ENCODE measurements around the gene RGS7BP. TPM values are rescaled to one million over a fixed set of nuclear protein-coding genes. Genes with fewer than 3 reads are reported as not detected.

Gene RGS7BP
- total RNA-seq, 1 donor from 2014 or later, result not detected

DNA sequence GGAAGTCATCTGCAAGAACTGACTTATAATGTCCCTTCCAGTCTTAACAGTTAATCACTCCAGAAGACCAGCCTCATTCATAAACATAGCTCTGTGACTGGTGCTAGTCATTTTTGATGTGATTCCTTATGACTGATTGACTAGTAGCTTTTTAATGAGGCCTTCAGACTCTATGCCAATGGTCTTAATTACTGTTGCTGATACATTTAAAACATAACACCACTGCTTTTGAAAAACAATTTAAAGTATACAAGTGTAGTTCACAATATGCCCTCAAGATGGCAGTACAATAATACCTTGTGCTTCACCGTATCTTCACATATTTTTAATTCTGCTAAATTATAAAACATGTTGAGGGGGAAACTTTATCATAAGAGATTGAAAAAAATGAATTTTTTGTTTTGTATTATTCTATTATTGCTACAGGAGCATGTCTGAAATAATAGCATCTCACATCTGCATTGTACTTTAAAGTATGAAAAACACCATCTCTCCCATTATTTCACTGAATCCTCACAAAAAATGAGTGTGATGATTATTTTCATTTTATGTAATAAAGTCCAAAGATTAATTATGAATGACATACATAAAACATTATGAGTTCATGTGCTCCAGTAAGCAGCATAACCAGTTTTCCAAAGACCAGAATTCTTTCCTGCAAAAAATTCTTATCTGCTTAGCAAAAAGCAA lies 129.3 kb downstream of the RGS7BP start:
- Mint-ChIP-seq H3K36me3 (ENCODE audit: unreplicated experiment) (no peaks in the 10 kb centered on the region), H3K9me3 (ENCODE audit: unreplicated experiment) (no peaks in the 10 kb centered on the region), H3K4me1 (ENCODE audit: unreplicated experiment) (peaks cover 2% of the 10 kb centered on the region), H3K27me3 (ENCODE audit: unreplicated experiment) (peaks cover 35% of the 10 kb centered on the region), H3K4me3 (ENCODE audit: unreplicated experiment) (no peak overlapping the region), H3K27ac (ENCODE audit: unreplicated experiment) (no peak overlapping the region)
- no peak for DNase-seq (ENCODE audit: extremely low spot score, unreplicated experiment)
- TF ChIP-seq, protein P1, sequence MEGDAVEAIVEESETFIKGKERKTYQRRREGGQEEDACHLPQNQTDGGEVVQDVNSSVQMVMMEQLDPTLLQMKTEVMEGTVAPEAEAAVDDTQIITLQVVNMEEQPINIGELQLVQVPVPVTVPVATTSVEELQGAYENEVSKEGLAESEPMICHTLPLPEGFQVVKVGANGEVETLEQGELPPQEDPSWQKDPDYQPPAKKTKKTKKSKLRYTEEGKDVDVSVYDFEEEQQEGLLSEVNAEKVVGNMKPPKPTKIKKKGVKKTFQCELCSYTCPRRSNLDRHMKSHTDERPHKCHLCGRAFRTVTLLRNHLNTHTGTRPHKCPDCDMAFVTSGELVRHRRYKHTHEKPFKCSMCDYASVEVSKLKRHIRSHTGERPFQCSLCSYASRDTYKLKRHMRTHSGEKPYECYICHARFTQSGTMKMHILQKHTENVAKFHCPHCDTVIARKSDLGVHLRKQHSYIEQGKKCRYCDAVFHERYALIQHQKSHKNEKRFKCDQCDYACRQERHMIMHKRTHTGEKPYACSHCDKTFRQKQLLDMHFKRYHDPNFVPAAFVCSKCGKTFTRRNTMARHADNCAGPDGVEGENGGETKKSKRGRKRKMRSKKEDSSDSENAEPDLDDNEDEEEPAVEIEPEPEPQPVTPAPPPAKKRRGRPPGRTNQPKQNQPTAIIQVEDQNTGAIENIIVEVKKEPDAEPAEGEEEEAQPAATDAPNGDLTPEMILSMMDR (IDR thresholded peaks at IDR 0.05), result peak; percentile 79

DNA sequence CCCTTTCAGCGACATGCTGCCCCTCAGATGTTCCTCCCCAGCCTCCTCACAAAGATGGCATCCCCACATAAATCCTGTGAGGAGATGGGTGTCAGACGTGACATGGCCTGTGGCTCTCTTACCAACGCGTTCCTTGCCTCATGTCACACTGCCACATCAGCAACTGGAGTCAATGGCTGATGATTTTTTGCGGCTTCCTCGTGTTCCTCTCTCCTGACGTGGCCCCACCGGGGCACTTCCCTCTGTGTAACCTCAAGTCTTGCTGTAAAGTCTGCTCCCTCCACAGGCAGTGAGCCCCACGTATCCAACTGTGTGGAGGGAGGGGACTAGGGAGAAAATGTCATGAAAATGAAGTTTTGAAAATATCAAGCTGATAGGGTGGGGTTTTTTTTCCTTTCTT lies 131.3 kb downstream of the RGS7BP start:
- Mint-ChIP-seq H3K4me1 (ENCODE audit: unreplicated experiment) (peaks cover 2% of the 10 kb centered on the region), H3K36me3 (ENCODE audit: unreplicated experiment) (no peaks in the 10 kb centered on the region), H3K9me3 (ENCODE audit: unreplicated experiment) (no peaks in the 10 kb centered on the region), H3K4me3 (ENCODE audit: unreplicated experiment) (no peak overlapping the region), H3K27me3 (ENCODE audit: unreplicated experiment) (peaks cover 35% of the 10 kb centered on the region), H3K27ac (ENCODE audit: unreplicated experiment) (no peak overlapping the region)
- DNase-seq (ENCODE audit: extremely low spot score, unreplicated experiment), result no peak
- TF ChIP-seq, protein P1 (IDR thresholded peaks at IDR 0.05), result no peak

DNA sequence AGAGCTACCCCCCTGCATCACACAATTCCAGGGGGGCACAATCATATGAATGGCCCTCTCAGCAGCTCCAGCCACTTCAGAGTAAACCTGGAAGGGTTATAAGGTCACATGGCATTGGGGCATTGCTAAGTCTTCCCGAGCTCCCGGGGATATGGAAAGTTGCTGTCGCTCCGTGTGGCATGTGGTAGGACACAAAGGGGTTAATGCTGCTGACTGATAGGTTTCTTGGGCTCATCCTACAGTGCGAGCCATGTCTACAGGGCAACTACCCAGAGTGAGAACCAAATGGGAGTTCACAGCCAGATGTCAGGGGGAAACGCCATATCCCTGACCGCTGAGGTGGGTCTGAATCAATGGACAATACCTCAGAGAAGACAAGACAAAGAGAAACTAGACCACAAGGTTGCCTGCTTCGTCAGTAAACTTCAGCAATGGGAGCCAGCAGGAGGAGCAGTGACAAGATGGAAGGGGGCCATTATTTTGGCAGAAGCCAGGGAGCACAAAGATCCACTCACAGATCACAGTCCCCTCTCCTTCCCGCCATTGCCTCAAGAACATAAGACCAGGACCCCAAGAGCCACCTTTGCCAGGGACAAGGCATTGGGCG lies 132.1 kb downstream of the RGS7BP start:
- no peak overlapping the region for H3K4me3 Mint-ChIP-seq (ENCODE audit: unreplicated experiment)
- peaks cover 35% of the 10 kb centered on the region for H3K27me3 Mint-ChIP-seq (ENCODE audit: unreplicated experiment)
- no peaks in the 10 kb centered on the region for H3K9me3 Mint-ChIP-seq (ENCODE audit: unreplicated experiment)
- TF ChIP-seq, protein P1 (IDR thresholded peaks at IDR 0.05), result no peak
- peaks cover 2% of the 10 kb centered on the region for H3K4me1 Mint-ChIP-seq (ENCODE audit: unreplicated experiment)
- no peaks in the 10 kb centered on the region for H3K36me3 Mint-ChIP-seq (ENCODE audit: unreplicated experiment)
- H3K27ac Mint-ChIP-seq (ENCODE audit: unreplicated experiment), result no peak overlapping the region
- DNase-seq (ENCODE audit: extremely low spot score, unreplicated experiment), result no peak

DNA sequence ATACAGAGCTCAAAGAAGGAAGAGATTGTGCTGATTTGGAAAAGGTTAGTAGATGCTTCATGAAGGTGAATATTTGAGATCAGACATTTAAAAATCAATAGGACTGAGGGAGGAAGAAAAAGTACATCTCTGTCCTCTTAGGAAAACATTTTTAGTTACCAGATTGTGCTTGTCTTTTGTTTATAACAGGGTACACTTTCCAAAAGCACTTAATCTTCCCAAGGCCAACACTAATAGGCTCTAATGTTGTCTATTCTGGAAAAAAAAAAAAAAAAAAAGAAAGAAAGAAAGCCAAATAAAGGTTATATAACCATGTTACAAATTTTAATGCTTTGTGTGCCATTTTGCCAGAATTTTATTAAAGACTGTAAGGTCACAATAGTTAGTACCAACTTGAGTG lies 139.0 kb downstream of the RGS7BP start:
- Mint-ChIP-seq H3K4me1 (ENCODE audit: unreplicated experiment) (no peaks in the 10 kb centered on the region), H3K36me3 (ENCODE audit: unreplicated experiment) (no peaks in the 10 kb centered on the region), H3K27me3 (ENCODE audit: unreplicated experiment) (peaks cover under 1% of the 10 kb centered on the region), H3K9me3 (ENCODE audit: unreplicated experiment) (no peaks in the 10 kb centered on the region), H3K4me3 (ENCODE audit: unreplicated experiment) (no peak overlapping the region), H3K27ac (ENCODE audit: unreplicated experiment) (no peak overlapping the region)
- DNase-seq (ENCODE audit: extremely low spot score, unreplicated experiment), result no peak
- TF ChIP-seq, protein P1 (IDR thresholded peaks at IDR 0.05), result no peak

DNA sequence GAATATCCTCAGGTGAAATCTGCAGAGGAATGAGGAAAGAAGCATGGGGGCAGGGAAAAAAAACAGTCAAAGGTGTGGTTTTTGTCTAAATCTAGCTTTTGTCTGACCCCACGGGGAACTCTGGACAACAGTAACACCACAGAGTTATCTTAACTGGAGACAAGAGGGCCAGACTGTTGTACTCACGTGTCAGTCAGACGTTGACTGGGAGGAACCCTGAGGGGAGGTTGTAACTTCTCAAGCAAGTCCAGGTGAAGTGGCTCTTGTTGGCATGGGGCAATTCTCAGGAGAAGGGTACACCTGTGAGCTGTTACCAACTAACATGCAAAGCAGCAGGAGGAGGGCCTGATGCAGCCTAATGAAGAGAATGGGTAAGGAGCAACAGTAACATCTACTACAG lies 140.4 kb downstream of the RGS7BP start:
- Mint-ChIP-seq H3K27ac (ENCODE audit: unreplicated experiment) (no peak overlapping the region), H3K36me3 (ENCODE audit: unreplicated experiment) (no peaks in the 10 kb centered on the region)
- TF ChIP-seq, protein P1 (IDR thresholded peaks at IDR 0.05), result no peak

More for the DNA sequence above, 140.4 kb downstream of the RGS7BP start:
- Mint-ChIP-seq H3K9me3 (ENCODE audit: unreplicated experiment) (no peaks in the 10 kb centered on the region), H3K27me3 (ENCODE audit: unreplicated experiment) (no peaks in the 10 kb centered on the region), H3K4me3 (ENCODE audit: unreplicated experiment) (no peak overlapping the region), H3K4me1 (ENCODE audit: unreplicated experiment) (no peaks in the 10 kb centered on the region)
- no peak for DNase-seq (ENCODE audit: extremely low spot score, unreplicated experiment)
